Measurements from ENCODE around the gene RYR1. TPM values are rescaled to one million over a fixed set of nuclear protein-coding genes. Genes with fewer than 3 reads are reported as not detected.

Gene RYR1
- total RNA-seq, 4 donors from 2014 or later: 0.54 to 1.6 (median 0.61) TPM

GRCh38 chr19:38538793-38539528 lies 105.5 kb downstream of the RYR1 start:
- TF ChIP-seq POLR2A (IDR thresholded peaks at IDR 0.05) (no peak), CTCF (IDR thresholded peaks at IDR 0.05) (no peak)
- 52 to 54% methylated on average over 6 of the region's 6 CpGs for WGBS, 2 donors
- DNase-seq: no peak
- Histone ChIP-seq H3K27me3 (no peaks in the 10 kb centered on the region), H3K9me3 (no peaks in the 10 kb centered on the region), H3K36me3 (no peaks in the 10 kb centered on the region), H3K27ac (no peak overlapping the region), H3K4me1 (no peaks in the 10 kb centered on the region), H3K4me3 (replicated peaks in 1 of 3) (no peak overlapping the region)
- intact Hi-C loops (cut with DNase I): loop anchor here (10.0 kb wide), 1 partner anchor 406 kb away; no protein-coding TSS in a partner anchor

DNA sequence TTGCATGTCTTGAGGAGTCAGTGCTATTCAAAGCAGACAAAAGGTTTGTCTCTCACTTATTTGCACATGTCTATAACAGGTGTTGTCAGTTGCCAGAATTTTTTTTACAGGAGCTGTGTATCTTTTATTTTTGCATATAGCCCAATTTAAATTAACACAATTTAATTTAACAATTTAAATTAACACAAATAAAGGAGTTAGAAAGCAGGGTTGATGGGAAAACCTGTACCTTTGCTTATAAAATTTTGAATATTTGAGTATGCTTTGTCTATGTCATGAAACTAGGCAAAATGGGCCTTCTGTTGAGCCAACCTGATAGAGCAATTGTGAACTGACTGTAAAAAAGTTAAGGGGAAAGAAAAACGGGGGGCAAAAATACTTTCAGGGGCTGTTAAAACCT lies 106.3 kb downstream of the RYR1 start:
- no peaks in the 10 kb centered on the region for H3K4me1 ChIP-seq
- H3K27me3 ChIP-seq: no peaks in the 10 kb centered on the region
- no peak overlapping the region for H3K27ac ChIP-seq
- intact Hi-C loops (cut with DNase I): loop anchor here (10.0 kb wide), 2 partner anchors 95 to 405 kb away; no protein-coding TSS in a partner anchor
- H3K36me3 ChIP-seq: no peaks in the 10 kb centered on the region
- no peak for TF ChIP-seq CTCF (IDR thresholded peaks at IDR 0.05)
- no peak for TF ChIP-seq POLR2A (IDR thresholded peaks at IDR 0.05)
- H3K9me3 ChIP-seq: no peaks in the 10 kb centered on the region
- 41 to 54% methylated on average over 1 of the region's 1 CpG for WGBS, 2 donors
- H3K4me3 ChIP-seq (replicated peaks in 1 of 3): no peak overlapping the region
- no peak for DNase-seq

GRCh38 chr19:38542040-38542439 lies 108.5 kb downstream of the RYR1 start:
- Histone ChIP-seq H3K36me3 (no peaks in the 10 kb centered on the region), H3K27ac (no peak overlapping the region), H3K4me1 (no peaks in the 10 kb centered on the region), H3K4me3 (replicated peaks in 1 of 3) (no peak overlapping the region), H3K9me3 (no peaks in the 10 kb centered on the region), H3K27me3 (no peaks in the 10 kb centered on the region)
- 88 to 93% methylated on average over 4 of the region's 4 CpGs for WGBS, 2 donors
- intact Hi-C loops (cut with DNase I): loop anchor here (10.0 kb wide), 1 partner anchor 93 kb away; no protein-coding TSS in a partner anchor
- no peak for DNase-seq
- TF ChIP-seq CTCF (IDR thresholded peaks at IDR 0.05): no peak
- no peak for TF ChIP-seq POLR2A (IDR thresholded peaks at IDR 0.05)

DNA sequence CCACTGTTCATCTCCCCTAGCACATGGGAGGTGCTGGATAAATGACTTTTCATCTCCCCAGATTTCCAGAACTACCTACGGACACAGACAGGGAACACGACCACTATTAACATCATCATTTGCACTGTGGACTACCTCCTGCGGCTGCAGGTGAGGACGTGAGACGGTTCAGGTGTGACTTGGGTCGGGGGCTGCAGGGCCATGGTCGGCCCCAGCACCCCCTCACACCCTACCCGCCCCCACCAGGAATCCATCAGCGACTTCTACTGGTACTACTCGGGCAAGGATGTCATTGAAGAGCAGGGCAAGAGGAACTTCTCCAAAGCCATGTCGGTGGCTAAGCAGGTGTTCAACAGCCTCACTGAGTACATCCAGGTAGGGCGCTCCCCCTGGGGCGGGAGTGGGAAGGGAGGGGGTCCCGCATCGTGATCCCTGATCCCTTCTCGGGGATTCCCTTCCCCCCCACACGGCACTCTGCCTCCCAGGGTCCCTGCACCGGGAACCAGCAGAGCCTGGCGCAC lies 109.9 kb downstream of the RYR1 start:
- no peak for TF ChIP-seq CTCF (IDR thresholded peaks at IDR 0.05)
- TF ChIP-seq POLR2A (IDR thresholded peaks at IDR 0.05): no peak
- Histone ChIP-seq H3K4me3 (replicated peaks in 1 of 3) (no peak overlapping the region), H3K36me3 (no peaks in the 10 kb centered on the region), H3K4me1 (no peaks in the 10 kb centered on the region), H3K27me3 (no peaks in the 10 kb centered on the region), H3K9me3 (no peaks in the 10 kb centered on the region), H3K27ac (no peak overlapping the region)
- WGBS, 2 donors: 75 to 85% methylated on average over 15 to 19 of the region's 19 CpGs
- intact Hi-C loops (cut with DNase I): loop anchor here (10.0 kb wide), 1 partner anchor 91 kb away; no protein-coding TSS in a partner anchor
- no peak for DNase-seq

Data from thyroid gland (tissue), 4 donors.